HG03342 (cell line): ENCODE data around the gene SUOX.
A peak's percentile ranks its signal among the peaks of the same experiment; 100 is the strongest.
"Not testable (repeated sequence)": the region's sequence is repeated elsewhere in the genome, so short reads cannot be mapped to it uniquely, and the experiment has no call there.

Experiments
- ATAC-seq: cut with Tn5 transposase; IDR thresholded peaks from one replicate; pipeline ENCODE4 v1.9.1; 2021; ENCODE audit warnings: mild to moderate bottlenecking, moderate library complexity; ENCODE audit not compliant: unreplicated experiment

SUOX gene

DNA sequence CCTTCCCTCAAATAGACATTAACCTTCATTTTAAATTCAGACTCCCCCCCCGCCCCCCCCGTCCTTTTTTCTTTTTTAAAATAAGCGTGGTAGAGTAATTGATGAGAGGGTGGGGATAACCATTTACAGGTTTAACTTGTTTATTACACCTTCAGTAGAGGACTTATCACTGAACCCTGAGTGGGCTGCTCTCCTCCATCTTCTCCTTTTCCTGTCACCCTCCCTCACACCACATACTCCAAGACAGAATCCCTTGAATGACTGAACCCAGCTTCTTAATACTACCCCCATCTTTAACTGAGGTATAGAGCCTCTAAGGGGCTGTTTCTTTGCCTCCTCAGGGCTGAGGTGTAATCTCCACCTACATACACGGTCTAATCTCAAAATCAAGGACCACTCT lies 20.1 kb downstream of the SUOX start:
- no peak for ATAC-seq

DNA sequence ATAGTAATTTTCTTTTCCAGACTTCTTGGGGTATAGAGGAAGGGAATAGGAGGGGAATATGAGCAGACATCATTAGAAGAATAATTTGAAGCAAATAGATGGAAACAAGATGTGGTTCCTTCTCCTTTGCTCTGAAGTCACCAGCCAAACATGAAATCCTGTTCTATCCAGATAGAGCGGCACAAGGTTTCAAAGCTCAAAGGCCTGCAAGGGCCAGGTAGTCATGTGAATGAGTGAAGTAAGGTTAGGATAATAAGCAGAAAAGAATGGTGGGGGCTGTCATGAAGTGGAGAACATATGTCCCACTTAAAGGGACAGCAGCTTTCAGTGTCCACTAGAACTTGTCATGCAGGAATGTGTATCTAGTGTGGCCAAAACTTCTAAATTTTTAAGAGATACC lies 21.3 kb downstream of the SUOX start:
- no peak for ATAC-seq

DNA sequence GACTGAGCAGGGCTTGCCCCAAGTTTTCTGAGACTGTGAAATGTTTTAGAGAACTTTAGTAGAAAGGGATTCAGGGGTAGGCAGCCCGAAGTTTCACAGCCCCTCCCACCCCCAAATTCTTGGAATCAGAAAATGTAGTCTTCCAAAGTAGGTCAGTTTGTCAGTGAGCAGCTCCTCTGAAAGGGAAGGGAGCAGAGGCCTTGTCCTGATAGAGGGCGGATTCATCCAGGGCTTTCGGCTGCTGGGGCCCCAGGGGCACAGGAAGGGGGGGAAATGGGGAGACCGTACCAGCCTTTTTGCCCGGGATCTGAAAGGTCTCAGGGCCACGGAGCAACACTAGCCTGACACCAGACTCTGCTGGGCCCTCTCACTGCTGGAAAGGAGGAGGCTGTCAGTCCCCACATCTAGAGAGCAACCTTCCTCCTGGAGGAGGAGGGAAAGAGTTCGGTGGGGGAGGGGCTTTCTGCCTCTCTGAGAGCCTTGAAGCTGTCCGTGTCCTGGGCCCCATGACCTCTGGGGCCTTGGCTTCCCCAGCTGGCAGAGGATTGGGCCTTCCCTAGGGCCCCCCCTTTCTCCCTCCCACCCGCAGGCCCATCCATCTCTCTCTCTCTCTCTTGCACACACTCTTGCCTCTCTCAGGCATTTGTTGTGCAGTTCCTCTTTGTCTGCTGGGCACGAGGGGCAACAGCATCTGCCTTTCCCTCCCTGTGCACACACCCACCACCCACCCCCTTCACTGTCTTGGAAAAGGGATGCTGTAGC lies 23.5 kb downstream of the SUOX start, which contains the start of gene IKZF4:
Gene IKZF4 (plus strand): TSS at position 621 of the 762 bp plus-strand sequence. CDS start 451 bp downstream, outside the sequence.
- no peak for ATAC-seq

DNA sequence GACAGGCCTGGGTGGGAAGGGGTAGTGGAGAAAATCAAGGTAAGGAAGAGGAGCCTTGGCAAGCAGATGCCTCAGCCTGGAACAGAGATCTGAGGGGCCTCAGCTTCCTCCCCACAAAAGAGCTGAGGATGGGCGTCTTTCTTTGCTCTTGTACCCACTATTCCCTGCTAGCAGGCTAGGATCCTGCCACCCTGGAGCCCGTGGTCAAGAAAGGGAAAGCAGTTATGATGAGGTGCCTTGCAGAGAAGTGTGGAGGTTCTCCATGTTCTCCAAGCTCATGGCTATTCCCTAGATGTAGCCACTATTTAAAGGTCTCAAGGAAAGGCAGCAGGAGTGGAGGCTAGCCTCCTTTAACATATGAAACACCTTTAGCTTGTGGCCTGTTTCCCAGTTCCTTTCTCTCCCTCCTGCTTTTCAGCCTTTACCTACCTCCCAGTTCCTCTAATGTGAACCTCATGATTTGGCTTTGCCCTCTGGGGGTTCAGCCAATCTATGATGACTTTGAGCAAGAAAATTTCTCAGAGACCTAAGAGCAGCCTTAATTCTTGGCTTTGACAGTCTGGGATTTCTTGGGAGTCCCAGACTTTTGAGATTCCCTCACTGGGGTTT lies 24.9 kb downstream of the SUOX start:
- ATAC-seq, result no peak

DNA sequence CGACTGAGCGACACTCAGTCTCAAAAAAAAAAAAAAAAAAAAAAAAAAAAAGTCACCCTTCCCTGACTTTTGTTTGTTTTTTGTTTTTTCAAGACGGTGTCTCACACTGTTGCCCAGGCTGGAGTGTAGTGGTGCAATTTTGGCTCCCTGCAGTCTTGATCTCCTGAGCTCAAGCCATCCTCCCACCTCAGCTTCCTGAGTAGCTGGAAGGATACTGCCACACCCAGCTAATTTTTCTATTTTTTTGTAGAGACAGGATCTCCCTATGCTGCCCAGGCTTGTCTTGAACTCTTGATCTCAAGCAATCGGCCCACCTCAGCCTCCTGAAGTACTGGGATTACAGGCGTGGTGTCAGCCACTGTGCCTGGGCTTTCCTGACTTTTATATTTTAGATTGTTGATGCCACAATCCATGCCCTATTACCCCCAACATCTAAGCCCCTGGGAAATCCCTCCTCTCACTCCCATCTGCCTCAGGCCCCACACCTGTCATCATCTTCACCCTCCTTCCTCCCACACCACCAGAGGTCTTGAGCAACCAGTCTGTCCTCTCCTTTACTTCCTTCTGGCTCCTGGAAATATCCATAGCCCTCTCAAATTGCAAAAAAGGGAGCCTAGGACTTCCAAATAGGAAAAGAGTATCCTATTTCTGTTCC lies 31.6 kb downstream of the SUOX start:
- ATAC-seq, result no peak

DNA sequence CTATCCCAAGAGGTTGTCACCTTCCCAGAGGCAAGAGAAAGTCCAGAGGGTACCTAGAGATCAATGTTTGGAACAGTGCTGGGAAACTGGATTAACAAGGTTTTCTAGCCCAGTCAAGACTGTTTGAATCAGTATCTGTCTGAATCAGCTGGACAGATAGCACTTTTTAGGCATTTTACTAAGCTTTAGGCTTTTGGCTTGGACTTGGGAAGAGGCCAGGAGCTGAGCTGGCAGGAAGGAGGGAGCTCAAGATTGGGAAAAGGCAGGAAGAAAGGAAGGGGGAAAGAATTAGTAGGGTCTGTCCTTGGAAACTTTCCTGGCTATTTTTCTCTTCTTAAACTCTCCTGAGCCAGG lies 32.1 kb downstream of the SUOX start:
- ATAC-seq, result no peak

DNA sequence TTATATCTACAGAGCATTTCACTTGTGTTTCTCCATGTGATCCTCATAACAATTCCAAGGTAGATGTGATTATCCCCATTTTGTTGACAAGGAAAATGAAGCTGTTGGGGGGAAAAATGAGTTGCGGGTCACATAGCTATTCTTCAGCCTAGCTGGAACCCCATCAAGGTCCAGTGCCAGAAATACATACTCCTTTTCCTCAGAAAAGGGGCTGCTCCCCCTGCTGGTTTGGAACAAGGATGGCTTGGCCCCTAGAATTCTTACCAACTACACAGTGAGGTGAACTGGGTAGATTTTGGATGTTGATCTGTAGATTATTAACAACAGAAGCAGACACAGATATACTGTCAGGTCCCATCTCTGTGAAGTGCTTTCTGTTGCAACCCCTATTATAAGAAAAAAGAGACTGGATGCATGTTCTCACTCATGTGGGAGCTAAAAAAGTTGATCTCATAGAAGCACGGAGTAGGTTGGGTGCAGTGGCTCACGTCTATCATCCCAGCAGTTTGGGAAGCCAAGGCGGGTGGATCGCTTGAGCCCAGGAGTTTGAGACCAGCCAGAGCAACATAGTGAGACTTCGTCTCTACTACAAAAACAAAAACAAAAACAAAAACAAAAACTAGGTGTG lies 32.7 kb downstream of the SUOX start:
- no peak for ATAC-seq

DNA sequence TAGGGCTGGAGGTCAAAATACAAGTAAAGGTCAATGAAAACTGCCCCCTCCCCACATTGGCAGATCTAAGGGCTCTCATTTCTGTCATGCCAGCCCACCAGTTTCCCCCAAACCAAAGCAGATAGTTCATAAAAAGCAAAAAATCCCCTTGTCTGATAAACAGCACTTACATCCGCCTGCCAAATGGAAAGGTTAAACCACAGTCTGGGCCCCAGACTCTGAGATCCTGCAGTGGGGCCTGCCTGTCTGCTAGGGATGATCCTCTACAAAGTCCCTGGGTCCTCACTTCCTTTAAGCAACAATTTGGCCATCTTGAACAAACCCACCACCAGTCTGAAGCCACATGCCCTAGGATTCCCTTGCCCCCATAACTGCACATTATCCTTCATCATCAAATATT lies 34.9 kb downstream of the SUOX start:
- no peak for ATAC-seq

DNA sequence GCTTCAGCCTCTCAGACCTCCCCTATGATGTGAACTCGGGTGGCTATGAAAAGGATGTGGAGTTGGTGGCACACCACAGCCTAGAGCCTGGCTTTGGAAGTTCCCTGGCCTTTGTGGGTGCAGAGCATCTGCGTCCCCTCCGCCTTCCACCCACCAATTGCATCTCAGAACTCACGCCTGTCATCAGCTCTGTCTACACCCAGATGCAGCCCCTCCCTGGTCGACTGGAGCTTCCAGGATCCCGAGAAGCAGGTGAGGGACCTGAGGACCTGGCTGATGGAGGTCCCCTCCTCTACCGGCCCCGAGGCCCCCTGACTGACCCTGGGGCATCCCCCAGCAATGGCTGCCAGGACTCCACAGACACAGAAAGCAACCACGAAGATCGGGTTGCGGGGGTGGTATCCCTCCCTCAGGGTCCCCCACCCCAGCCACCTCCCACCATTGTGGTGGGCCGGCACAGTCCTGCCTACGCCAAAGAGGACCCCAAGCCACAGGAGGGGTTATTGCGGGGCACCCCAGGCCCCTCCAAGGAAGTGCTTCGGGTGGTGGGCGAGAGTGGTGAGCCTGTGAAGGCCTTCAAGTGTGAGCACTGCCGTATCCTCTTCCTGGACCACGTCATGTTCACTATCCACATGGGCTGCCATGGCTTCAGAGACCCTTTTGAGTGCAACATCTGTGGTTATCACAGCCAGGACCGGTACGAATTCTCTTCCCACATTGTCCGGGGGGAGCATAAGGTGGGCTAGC lies 37.7 kb downstream of the SUOX start:
- no peak for ATAC-seq

DNA sequence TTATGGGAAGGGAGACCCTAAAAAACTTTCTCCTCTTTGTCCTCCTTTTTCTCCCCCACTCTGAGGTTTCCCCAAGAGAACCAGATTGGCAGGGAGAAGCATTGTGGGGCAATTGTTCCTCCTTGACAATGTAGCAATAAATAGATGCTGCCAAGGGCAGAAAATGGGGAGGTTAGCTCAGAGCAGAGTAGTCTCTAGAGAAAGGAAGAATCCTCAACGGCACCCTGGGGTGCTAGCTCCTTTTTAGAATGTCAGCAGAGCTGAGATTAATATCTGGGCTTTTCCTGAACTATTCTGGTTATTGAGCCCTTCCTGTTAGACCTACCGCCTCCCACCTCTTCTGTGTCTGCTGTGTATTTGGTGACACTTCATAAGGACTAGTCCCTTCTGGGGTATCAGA lies 40.1 kb downstream of the SUOX start:
- ATAC-seq, result no peak

DNA sequence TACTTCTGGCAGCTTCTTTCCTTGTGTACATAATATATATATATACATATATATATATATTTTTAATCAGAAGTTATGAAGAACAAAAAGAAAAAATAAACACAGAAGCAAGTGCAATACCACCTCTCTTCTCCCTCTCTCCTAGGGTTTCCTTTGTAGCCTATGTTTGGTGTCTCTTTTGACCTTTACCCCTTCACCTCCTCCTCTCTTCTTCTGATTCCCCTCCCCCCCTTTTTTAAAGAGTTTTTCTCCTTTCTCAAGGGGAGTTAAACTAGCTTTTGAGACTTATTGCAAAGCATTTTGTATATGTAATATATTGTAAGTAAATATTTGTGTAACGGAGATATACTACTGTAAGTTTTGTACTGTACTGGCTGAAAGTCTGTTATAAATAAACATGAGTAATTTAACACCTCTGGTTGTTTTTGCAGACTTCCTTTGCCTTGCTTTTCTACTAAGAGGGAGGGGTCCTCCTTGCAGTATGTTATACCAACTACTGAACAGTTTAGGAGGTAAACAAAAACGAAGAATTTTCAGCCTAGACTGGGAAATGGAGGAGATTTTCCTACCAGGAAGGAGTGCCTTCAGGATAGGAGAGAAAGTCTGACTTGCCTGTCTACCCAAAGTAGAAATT lies 41.1 kb downstream of the SUOX start:
- no peak for ATAC-seq

DNA sequence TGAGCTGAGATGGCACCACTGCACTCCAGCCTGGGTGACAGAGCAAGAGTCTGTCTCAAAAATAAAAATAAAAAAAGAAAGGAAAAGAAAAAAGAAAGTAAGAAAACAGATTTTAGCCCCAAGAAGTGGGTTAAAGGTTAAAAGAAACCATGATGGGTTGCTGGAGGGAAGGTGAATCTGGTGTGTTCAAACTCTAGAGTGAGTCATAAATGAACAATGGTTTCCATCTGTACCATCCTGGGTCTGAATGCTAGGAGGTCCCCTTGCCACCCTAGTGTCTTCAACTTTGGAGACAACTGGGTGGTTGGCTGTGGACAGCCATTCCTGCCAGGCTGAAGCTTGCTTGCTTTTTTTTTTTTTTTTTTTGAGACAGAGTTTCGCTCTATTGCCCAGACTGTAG lies 43.1 kb downstream of the SUOX start:
- no peak for ATAC-seq

DNA sequence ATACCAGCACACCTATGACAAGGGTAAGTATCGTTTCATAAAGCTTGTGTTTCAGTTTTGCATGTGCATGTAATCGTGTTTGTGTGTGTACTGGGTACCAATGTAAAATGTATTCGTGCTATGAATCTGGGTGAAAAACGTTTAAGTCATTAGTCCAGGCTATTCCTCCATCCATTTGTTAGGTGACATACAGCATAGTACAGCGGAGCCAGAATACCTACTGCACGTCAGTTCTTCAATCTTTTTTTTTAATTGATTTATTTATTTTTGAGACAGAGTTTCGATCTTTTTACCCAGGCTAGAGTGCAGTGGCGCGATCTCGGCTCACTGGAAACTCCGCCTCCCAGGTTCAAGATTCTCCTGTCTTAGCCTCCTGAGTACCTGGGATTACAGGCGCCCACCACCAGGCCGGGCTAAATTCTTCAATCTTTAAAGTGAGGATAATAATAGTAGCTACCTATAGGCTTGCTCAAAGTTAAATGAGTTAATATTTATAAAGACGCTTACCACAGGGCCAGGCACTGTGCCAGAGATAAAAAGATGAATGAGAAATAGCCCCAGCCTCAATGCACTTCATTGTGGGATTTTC lies 44.0 kb downstream of the SUOX start:
- no peak for ATAC-seq

DNA sequence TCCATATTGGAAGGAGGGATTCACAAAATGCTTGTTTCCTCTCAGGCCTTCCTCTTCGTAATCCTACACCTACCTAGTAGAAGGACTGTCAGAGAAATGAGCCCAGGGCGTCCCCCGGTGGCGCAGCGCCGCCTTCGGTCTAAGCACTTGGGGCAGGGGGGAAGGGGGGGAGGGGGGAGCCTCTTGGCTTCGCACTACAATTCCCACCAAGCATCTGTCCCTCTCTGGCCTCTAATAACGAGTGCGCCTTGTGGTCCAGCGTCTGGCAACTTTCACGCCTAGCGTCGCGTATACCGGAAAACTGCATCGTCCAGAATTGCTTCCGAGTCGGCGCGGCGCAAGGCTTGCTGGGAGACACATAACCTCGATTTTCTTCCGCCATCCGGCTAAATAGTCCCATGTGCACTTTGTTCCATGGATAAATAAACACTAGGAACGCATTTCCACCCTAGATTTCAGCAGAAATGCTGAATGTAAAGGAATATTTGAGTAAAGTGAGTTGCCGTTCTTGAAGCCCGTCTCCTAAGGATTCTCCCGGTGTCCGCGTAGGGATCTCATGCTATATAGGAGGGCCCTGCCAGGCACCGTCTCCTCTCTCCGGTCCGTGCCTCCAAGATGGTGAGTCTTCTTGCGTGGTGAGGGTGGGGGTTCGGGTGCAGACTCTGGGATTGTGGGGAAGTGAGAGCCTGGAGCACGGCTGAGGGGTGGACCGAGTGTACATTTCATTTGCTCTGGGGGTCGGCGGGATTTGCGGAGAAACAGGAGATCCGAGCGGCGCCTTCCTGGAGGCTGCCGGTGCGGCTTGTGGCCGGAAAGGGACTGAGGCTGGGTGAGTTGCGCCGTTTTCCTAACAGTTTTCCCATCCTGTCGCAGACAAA lies 44.7 kb downstream of the SUOX start, which contains the start of gene RPS26:
Gene RPS26 (plus strand): TSS at position 367 of the 878 bp plus-strand sequence. CDS start 249 bp downstream, at position 616.
- ATAC-seq, result peak; percentile 91

DNA sequence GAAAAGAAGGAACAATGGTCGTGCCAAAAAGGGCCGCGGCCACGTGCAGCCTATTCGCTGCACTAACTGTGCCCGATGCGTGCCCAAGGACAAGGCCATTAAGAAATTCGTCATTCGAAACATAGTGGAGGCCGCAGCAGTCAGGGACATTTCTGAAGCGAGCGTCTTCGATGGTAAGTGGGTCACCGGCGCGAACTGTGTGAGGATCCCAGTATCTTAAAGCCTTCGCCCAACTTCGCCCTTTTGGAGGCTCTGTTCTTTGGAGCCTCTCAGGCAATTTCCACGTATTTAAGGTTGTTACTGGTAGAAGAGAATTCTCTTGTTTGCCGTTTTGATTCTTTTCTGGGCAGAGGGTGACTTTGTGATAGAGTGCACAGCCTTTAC lies 45.3 kb downstream of the SUOX start:
- not testable (repeated sequence) for ATAC-seq

DNA sequence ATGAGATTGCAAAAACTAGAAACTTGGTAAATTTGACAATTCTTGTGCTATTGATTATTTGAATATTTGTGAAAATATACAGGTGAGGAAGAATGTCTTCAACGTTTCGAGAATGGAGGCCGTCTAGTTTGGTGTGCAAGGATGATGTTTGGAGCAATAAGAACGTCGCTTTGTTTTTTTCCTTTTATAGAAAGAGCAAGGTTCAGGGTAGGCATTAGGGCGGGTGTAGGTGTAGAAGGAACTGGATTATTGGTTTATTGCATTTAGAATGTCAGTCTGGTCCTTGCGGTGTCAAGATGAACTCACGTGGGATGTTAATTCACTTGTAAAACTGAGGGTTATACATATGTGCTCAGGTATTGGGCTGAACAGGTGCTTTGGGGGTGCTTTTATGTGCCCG lies 45.8 kb downstream of the SUOX start:
- ATAC-seq, result no peak

DNA sequence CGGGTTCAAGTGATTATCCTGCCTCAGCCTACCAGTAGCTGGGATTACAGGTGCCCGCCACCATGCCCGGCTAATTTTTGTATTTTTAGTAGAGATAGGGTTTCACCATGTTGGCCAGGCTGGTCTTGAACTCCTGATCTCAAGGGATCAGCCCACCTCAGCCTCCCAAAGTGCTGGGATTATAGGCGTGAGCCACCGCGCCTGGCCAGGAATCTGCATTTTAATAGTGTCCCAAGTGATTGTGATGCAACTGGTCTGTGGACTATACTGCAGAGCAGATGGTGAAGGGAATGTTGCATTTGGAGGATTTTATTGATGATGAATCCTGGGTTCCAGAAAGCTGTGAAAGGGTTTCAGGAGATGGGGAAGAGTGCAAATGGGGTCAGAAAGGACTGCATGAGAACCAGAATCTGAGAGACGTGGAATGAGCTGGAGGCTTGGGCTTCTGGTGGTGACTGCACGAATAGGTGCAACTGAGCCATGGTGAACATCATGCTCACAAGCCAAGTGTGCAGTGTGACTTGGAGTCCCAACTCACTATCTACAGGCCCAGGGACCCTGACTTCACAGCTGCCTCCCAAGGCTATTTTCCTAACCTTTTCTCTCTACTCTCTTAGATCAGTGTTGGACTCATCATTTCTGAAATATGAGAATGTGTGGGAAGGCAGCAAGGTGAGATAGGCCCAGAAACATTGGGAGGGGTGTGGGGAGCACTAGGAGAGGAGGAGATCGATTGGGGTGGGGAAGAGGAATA lies 49.1 kb downstream of the SUOX start:
- ATAC-seq, result no peak

DNA sequence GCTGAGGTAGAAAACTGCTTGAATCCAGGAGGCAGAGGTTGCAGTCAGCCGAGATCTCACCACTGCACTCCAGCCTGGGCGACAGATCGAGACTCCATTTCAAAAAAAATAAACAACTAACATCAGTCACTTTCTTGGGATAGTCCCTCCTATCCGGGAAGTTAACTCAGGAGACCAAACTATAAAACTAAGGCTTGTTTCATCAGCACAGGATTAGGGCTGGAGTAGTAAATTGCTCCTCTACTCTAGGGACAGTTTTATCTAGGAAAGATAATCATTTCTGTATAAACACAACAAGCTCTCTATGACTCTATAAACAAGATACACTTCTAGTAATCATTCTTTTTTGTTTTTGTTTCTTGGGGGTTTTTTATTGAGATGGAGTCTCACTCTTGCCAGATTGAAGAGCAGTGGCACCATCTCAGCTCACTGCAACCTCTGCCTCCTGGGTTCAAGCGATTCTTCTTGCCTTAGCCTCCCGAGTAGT lies 56.4 kb downstream of the SUOX start:
- no peak for ATAC-seq
